Measurements from ENCODE around the gene SCD.
A peak's percentile ranks its signal among the peaks of the same experiment; 100 is the strongest.

SCD gene

DNA sequence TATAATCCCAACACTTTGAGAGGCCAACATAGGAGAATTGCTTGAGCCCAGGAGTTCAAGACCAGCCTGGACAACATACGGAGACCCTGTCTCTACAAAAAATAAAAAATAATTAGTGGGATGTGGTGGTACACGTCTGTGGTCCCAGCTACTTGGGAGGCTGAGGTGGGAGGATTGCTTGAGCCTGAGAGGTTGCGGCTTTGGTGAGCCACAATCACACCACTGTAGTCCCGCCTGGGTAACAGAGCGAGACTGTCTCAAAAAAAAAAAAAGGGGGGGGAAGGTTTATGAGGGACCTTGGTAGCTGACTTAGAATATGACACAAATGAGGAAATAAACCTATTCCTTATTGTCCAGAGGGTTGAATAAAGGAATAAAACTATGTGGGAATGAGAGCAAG is 30.8 kb downstream of the SCD start:
- TF ChIP-seq, protein P1, sequence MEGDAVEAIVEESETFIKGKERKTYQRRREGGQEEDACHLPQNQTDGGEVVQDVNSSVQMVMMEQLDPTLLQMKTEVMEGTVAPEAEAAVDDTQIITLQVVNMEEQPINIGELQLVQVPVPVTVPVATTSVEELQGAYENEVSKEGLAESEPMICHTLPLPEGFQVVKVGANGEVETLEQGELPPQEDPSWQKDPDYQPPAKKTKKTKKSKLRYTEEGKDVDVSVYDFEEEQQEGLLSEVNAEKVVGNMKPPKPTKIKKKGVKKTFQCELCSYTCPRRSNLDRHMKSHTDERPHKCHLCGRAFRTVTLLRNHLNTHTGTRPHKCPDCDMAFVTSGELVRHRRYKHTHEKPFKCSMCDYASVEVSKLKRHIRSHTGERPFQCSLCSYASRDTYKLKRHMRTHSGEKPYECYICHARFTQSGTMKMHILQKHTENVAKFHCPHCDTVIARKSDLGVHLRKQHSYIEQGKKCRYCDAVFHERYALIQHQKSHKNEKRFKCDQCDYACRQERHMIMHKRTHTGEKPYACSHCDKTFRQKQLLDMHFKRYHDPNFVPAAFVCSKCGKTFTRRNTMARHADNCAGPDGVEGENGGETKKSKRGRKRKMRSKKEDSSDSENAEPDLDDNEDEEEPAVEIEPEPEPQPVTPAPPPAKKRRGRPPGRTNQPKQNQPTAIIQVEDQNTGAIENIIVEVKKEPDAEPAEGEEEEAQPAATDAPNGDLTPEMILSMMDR (IDR thresholded peaks at IDR 0.05; ENCODE audit: insufficient read depth, low read depth, low read length, missing control alignments) = no peak
- H3K4me3 ChIP-seq (ENCODE audit: low read depth, low read length) = no peak overlapping the region
- peak; percentile 74 for DNase-seq (ENCODE audit: low read depth)

DNA sequence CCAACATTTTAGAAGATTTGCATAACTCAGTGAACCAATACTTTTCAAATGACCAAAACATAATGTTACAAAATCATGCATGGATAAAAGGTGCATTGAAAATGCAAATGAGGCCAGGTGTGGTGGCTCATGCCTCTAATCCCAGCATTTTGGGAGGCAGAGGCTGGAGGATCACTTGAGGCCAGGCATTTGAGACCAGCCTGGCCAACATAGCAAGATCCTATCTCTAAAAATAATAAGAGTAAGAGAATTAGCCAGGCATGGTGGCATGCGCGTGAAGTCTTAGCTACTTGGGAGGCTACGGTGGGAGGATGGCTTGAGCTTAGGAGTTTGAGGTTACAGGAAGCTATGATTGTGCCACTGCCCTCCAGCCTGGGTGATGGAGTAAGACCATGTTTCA is 33.4 kb downstream of the SCD start:
- no peak for DNase-seq (ENCODE audit: low read depth)
- TF ChIP-seq, protein P1 (IDR thresholded peaks at IDR 0.05; ENCODE audit: insufficient read depth, low read depth, low read length, missing control alignments) = no peak
- H3K4me3 ChIP-seq (ENCODE audit: low read depth, low read length) = no peak overlapping the region

DNA sequence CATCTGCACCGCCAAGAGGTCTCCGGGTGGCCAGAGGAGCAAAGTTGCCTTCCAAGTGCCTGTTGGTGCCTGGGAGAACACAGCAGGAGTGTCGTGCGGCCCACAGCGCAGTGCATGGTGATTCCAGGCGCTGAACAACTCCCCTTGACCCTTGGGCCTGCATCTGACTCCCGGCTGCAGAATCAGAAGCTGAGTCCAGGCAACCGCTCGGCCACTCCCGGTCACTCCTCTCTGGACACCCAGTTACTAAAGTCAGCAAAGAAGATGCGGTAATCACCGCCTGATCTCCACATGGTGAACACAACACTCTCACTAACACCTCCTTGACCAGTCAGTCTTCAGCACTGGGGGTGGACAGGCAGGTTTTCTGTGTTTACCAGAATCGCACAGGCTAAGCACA is 35.5 kb downstream of the SCD start:
- no peak for DNase-seq (ENCODE audit: low read depth)
- TF ChIP-seq, protein P1 (IDR thresholded peaks at IDR 0.05; ENCODE audit: insufficient read depth, low read depth, low read length, missing control alignments) = no peak
- no peak overlapping the region for H3K4me3 ChIP-seq (ENCODE audit: low read depth, low read length)

DNA sequence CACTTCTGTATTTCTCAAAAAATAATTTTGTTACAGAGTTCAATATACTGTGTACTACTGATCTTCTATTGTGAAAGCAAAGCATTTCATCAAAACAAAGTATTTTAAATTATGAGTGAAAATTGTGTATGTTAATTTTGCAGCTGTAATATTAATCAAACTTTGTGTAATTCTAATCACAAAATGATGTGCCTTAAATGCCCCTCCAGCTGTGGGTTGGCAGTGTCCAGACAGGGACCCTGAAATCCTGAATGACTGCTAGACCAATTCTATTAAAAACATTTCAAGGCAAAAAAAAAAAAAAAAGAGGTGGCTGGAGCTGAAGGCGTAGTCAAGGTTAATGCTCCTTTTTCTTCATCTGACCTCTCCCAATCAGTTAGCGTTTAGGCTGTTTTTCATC is 36.2 kb downstream of the SCD start:
- DNase-seq (ENCODE audit: low read depth) = no peak

DNA sequence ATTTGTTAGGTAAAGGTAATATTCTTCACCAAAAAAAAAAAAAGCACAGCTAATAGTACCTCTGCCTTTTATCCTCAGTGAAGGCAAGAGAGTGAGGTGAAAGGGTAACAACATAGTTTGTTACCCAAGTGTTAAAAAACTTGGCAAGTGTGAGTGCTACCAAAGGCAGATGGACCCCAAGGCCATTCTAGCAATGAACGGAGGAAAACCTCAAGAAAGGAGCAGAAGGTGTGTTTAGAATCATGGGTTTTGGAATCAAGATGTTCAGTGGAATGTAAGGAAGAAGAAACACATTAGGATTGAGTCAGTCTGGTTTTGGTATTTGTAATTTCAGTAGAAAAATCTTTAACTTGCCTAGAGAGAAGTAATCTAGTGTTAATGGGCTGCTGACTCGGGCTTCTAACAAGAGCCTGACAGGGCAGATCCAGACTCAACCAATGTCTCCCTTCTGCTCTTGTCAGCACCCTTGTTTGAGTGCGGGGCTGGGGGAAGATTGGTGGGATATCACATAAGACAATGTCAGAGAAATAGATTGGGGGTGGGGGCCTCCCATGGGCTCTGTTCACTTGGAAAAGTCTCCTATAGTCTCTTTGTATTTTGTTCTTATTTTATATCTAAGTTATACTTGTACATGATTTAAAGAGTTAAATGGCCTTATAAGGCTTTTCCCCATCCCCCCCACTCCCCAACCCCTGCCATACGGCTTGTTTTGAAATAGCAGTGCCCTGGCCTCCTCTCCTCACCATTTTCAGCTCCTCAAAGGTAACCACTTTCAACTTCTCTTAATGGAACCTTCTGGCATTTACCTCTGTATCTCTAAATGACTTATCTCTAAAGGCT is 44.4 kb downstream of the SCD start:
- TF ChIP-seq, protein P1 (IDR thresholded peaks at IDR 0.05; ENCODE audit: insufficient read depth, low read depth, low read length, missing control alignments) = no peak
- H3K4me3 ChIP-seq (ENCODE audit: low read depth, low read length) = no peak overlapping the region
- DNase-seq (ENCODE audit: low read depth) = no peak

More for the DNA sequence above, 36.2 kb downstream of the SCD start:
- no peak overlapping the region for H3K4me3 ChIP-seq (ENCODE audit: low read depth, low read length)
- TF ChIP-seq, protein P1 (IDR thresholded peaks at IDR 0.05; ENCODE audit: insufficient read depth, low read depth, low read length, missing control alignments) = no peak

DNA sequence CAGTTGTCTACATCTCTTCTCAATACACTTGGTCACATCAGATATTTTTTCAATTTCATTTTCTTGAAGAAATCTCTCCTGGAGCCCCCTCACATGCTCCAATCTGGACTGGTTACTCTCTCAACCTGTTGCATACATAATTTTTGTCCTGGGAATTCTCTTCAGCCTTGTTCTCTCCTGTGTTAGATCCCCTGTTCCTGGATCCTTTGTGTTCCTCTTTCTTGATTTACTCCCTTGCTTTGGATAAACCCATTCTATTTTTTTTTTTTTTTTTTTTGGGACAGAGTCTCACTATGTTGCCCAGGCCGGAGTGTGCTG is 45.6 kb downstream of the SCD start:
- H3K4me3 ChIP-seq (ENCODE audit: low read depth, low read length) = no peak overlapping the region
- TF ChIP-seq, protein P1 (IDR thresholded peaks at IDR 0.05; ENCODE audit: insufficient read depth, low read depth, low read length, missing control alignments) = no peak
- DNase-seq (ENCODE audit: low read depth) = no peak

DNA sequence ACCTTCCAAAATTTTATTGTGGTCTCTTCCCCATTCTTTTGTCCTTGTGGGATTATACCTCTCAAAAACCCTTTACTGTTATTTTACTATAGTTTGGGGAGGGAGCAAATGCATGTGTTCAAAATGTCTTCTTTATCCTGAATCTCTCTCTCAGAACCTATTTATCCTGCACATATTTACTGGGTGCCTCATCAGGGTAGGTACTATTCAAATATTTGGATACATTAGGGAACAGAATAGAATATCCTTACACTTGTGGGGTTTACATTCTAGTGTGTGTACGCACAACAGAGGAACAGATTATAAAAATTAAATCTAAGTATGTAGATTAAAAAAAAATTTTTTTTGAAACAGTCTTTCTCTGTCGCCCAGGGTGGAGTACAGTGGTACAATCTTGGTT is 48.6 kb downstream of the SCD start:
- H3K4me3 ChIP-seq (ENCODE audit: low read depth, low read length) = no peak overlapping the region
- DNase-seq (ENCODE audit: low read depth) = no peak
- TF ChIP-seq, protein P1 (IDR thresholded peaks at IDR 0.05; ENCODE audit: insufficient read depth, low read depth, low read length, missing control alignments) = no peak

Measured in GM12865 (cell line).